ENCODE measurements around the gene FBXL7. TPM values are rescaled to one million over a fixed set of nuclear protein-coding genes. Genes with fewer than 3 reads are reported as not detected.

The FBXL7 gene
- total RNA-seq, 4 donors from 2014 or later: 14.2 to 32.1 (median 24.9) TPM

GRCh38 chr5:15518786-15519185, 18.8 kb downstream of the FBXL7 start:
- 70 to 80% methylated on average over 2 of the region's 9 CpGs for WGBS, 2 donors (ENCODE audit: low coverage in 1 of 2)
- no peaks in the 10 kb centered on the region for H3K9me3 ChIP-seq
- ATAC-seq: no peak

GRCh38 chr5:15520856-15521255, 20.9 kb downstream of the FBXL7 start:
- no peak overlapping the region for H3K4me3 ChIP-seq
- TF ChIP-seq CTCF (IDR thresholded peaks at IDR 0.05) (no peak), POLR2AphosphoS5 (IDR thresholded peaks at IDR 0.05) (no peak), POLR2A (IDR thresholded peaks at IDR 0.05) (no peak), EP300 (IDR thresholded peaks at IDR 0.05) (no peak)

More at GRCh38 chr5:15518786-15519185, 18.8 kb downstream of the FBXL7 start:
- no peak overlapping the region for H3K27ac ChIP-seq
- no peak overlapping the region for H3K4me3 ChIP-seq
- H3K27me3 ChIP-seq: no peaks in the 10 kb centered on the region
- TF ChIP-seq CTCF (IDR thresholded peaks at IDR 0.05) (no peak), EP300 (IDR thresholded peaks at IDR 0.05) (no peak), POLR2AphosphoS5 (IDR thresholded peaks at IDR 0.05) (no peak), POLR2A (IDR thresholded peaks at IDR 0.05) (no peak)
- H3K36me3 ChIP-seq: no peaks in the 10 kb centered on the region
- H3K4me1 ChIP-seq: peaks cover 0 to 33% (median 9%) of the 10 kb centered on the region in 3 donors

GRCh38 chr5:15521381-15522186, 21.6 kb downstream of the FBXL7 start:
- H3K36me3 ChIP-seq: no peaks in the 10 kb centered on the region
- H3K27me3 ChIP-seq: no peaks in the 10 kb centered on the region
- H3K27ac ChIP-seq: no peak overlapping the region
- H3K9me3 ChIP-seq: no peaks in the 10 kb centered on the region
- peaks cover 0 to 33% (median 9%) of the 10 kb centered on the region in 3 donors for H3K4me1 ChIP-seq
- 44 to 63% methylated on average over 8 of the region's 8 CpGs for WGBS, 2 donors (ENCODE audit: low coverage in 1 of 2)
- no peak overlapping the region for H3K4me3 ChIP-seq
- ATAC-seq: no peak
- TF ChIP-seq POLR2AphosphoS5 (IDR thresholded peaks at IDR 0.05) (no peak), CTCF (IDR thresholded peaks at IDR 0.05) (no peak), POLR2A (IDR thresholded peaks at IDR 0.05) (no peak), EP300 (IDR thresholded peaks at IDR 0.05) (no peak)

More at GRCh38 chr5:15520856-15521255, 20.9 kb downstream of the FBXL7 start:
- Histone ChIP-seq H3K27ac (no peak overlapping the region), H3K4me1 (peaks cover 0 to 26% (median 9%) of the 10 kb centered on the region in 3 donors), H3K9me3 (no peaks in the 10 kb centered on the region), H3K36me3 (no peaks in the 10 kb centered on the region), H3K27me3 (no peaks in the 10 kb centered on the region)
- no peak for ATAC-seq
- WGBS, 2 donors (ENCODE audit: low coverage in 1 of 2): 84 to 87% methylated on average over 4 to 5 of the region's 5 CpGs

GRCh38 chr5:15522187-15522520, 22.2 kb downstream of the FBXL7 start:
- Histone ChIP-seq H3K4me1 (peaks cover 0 to 35% (median 9%) of the 10 kb centered on the region in 3 donors), H3K27me3 (no peaks in the 10 kb centered on the region), H3K4me3 (no peak overlapping the region), H3K27ac (no peak overlapping the region), H3K36me3 (no peaks in the 10 kb centered on the region), H3K9me3 (no peaks in the 10 kb centered on the region)
- WGBS, 2 donors (ENCODE audit: low coverage in 1 of 2): 50 to 100% methylated on average over 1 to 3 of the region's 3 CpGs
- ATAC-seq: no peak
- TF ChIP-seq EP300 (IDR thresholded peaks at IDR 0.05) (no peak), CTCF (IDR thresholded peaks at IDR 0.05) (no peak), POLR2AphosphoS5 (IDR thresholded peaks at IDR 0.05) (no peak), POLR2A (IDR thresholded peaks at IDR 0.05) (no peak)

GRCh38 chr5:15524712-15525111, 24.7 kb downstream of the FBXL7 start:
- TF ChIP-seq POLR2AphosphoS5 (IDR thresholded peaks at IDR 0.05) (no peak), EP300 (IDR thresholded peaks at IDR 0.05) (no peak)
- peaks cover 0 to 31% (median 9%) of the 10 kb centered on the region in 3 donors for H3K4me1 ChIP-seq

More at GRCh38 chr5:15524712-15525111, 24.7 kb downstream of the FBXL7 start:
- no peaks in the 10 kb centered on the region for H3K9me3 ChIP-seq
- no peaks in the 10 kb centered on the region for H3K36me3 ChIP-seq
- no peak overlapping the region for H3K4me3 ChIP-seq
- WGBS, 2 donors (ENCODE audit: low coverage in 1 of 2): 75 to 83% methylated on average over 2 of the region's 2 CpGs
- no peak overlapping the region for H3K27ac ChIP-seq
- ATAC-seq: no peak
- no peaks in the 10 kb centered on the region for H3K27me3 ChIP-seq
